IMR-90 (cell line): Measurements from ENCODE around the gene FRMPD4. TPM values are rescaled to one million over a fixed set of nuclear protein-coding genes. Genes with fewer than 3 reads are reported as not detected.

Experiments
- ATAC-seq: fragments of 200-7000 bp; cut with Tn5 transposase; 2 replicates; pipeline ENCODE4 v1.9.1; 2020; ENCODE audit warnings: low read depth, mild to moderate bottlenecking, moderate library complexity
- BruUV-seq: library from RNA; stranded (reverse); fragments of 400-500 nt; replicated peaks from 2 replicates; lab custom pipeline; 2021; lab: Mats Ljungman, UMichigan
- CTCF ChIA-PET: fragments of 300-600 bp; formaldehyde crosslinking; extraction: SDS; loops from one replicate; lab custom pipeline; 2021; ENCODE audit warnings: antibody characterized with exemption; lab: Yijun Ruan, JAX
- POLR2A ChIA-PET: fragments of 300-600 bp; sonication (Branson Sonifier 250); formaldehyde crosslinking; loops from one replicate; lab custom pipeline; 2022; ENCODE audit warnings: antibody characterized with exemption; ENCODE audit not compliant: unreplicated experiment; lab: Charles Lee
- DNase-seq: peaks from one replicate; pipeline ENCODE4 v3.0.0; 2013
- H2AFZ ChIP-seq: replicated peaks from 2 replicates; pipeline ENCODE3; 2013; ENCODE audit warnings: low read length, mild to moderate bottlenecking; ENCODE audit not compliant: poor library complexity
- H2AK5ac ChIP-seq: 2 replicates; pipeline ENCODE4 v1.6.1; 2013; ENCODE audit warnings: low read depth, low read length, inconsistent platforms
- H2AK9ac ChIP-seq: replicated peaks from 2 replicates; pipeline ENCODE3; 2013; ENCODE audit warnings: mild to moderate bottlenecking, low read depth, low read length, moderate library complexity; ENCODE audit not compliant: poor library complexity
- H2BK120ac ChIP-seq: 2 replicates; pipeline ENCODE4 v1.6.1; 2013; ENCODE audit warnings: low read depth, low read length, inconsistent platforms
- H2BK15ac ChIP-seq: 3 replicates; pipeline ENCODE4 v1.6.1; 2013; ENCODE audit warnings: low read depth, low read length, inconsistent platforms
- H2BK20ac ChIP-seq: 2 replicates; pipeline ENCODE4 v1.6.1; 2013; ENCODE audit warnings: low read depth, mild to moderate bottlenecking, inconsistent platforms, low read length, moderate library complexity
- H2BK5ac ChIP-seq: 2 replicates; pipeline ENCODE4 v1.6.1; 2013; ENCODE audit warnings: mild to moderate bottlenecking, low read depth, low read length, inconsistent platforms; ENCODE audit not compliant: poor library complexity, severe bottlenecking
- H3K14ac ChIP-seq: replicated peaks from 2 replicates; pipeline ENCODE4 v1.6.1; 2013; ENCODE audit warnings: low read depth, low read length, inconsistent platforms
- H3K18ac ChIP-seq: 2 replicates; pipeline ENCODE4 v1.6.1; 2013; ENCODE audit warnings: low read depth, low read length, control low read depth
- H3K23ac ChIP-seq: 2 replicates; pipeline ENCODE4 v1.6.1; 2013; ENCODE audit warnings: low read depth, low read length, inconsistent platforms
- H3K27ac ChIP-seq: 2 replicates; pipeline ENCODE4 v1.5.1; 2013; ENCODE audit warnings: mild to moderate bottlenecking, control low read depth, low read length; ENCODE audit not compliant: insufficient read depth
- H3K27me3 ChIP-seq: 2 replicates; pipeline ENCODE4 v1.6.1; 2013; ENCODE audit warnings: low read length; ENCODE audit not compliant: control insufficient read depth, insufficient read depth
- H3K36me3 ChIP-seq: 2 replicates; pipeline ENCODE4 v1.6.1; 2013; ENCODE audit warnings: low read length, mixed read lengths; ENCODE audit not compliant: control insufficient read depth, insufficient read depth
- H3K4ac ChIP-seq: 2 replicates; pipeline ENCODE4 v1.6.1; 2013; ENCODE audit warnings: low read depth, low read length, inconsistent platforms
- H3K4me1 ChIP-seq: 2 replicates; pipeline ENCODE4 v1.6.1; 2013; ENCODE audit warnings: low read length, mixed read lengths; ENCODE audit not compliant: control insufficient read depth, insufficient read depth
- H3K4me2 ChIP-seq: 2 replicates; pipeline ENCODE4 v1.6.1; 2013; ENCODE audit warnings: low read depth, mild to moderate bottlenecking, control low read depth, low read length, moderate library complexity
- H3K4me3 ChIP-seq: 2 replicates; pipeline ENCODE4 v1.5.1; 2013; ENCODE audit warnings: low read depth, mild to moderate bottlenecking, control low read depth, low read length, moderate library complexity; ENCODE audit not compliant: insufficient read depth
- H3K56ac ChIP-seq: 2 replicates; pipeline ENCODE4 v1.6.1; 2013; ENCODE audit warnings: low read length, inconsistent platforms; ENCODE audit not compliant: insufficient read depth; ENCODE audit errors: extremely low read depth
- H3K79me1 ChIP-seq, 2 experiments: 2 replicates each; pipeline ENCODE4 v1.6.1; 2013; ENCODE audit warnings: low read length in 2 of 2, inconsistent platforms in 1 of 2, low read depth in 1 of 2
- H3K9ac ChIP-seq: 2 replicates; pipeline ENCODE4 v1.6.1; 2013; ENCODE audit warnings: low read depth, low read length, control low read depth
- H3K9me1 ChIP-seq: 2 replicates; pipeline ENCODE4 v1.6.1; 2013; ENCODE audit warnings: low read length, inconsistent platforms; ENCODE audit not compliant: insufficient read depth
- H3K9me3 ChIP-seq: 2 replicates; pipeline ENCODE4 v1.6.1; 2013; ENCODE audit warnings: low read length; ENCODE audit not compliant: control insufficient read depth, insufficient read depth
- H4K20me1 ChIP-seq: 2 replicates; pipeline ENCODE4 v1.6.1; 2013; ENCODE audit warnings: low read length, inconsistent platforms; ENCODE audit not compliant: insufficient read depth
- H4K5ac ChIP-seq: 2 replicates; pipeline ENCODE4 v1.6.1; 2013; ENCODE audit warnings: mild to moderate bottlenecking, low read depth, low read length, control low read depth
- H4K8ac ChIP-seq, 2 experiments: 2 replicates each; pipeline ENCODE4 v1.6.1; 2013; ENCODE audit warnings: low read depth in 2 of 2, low read length in 2 of 2, control low read depth in 1 of 2, inconsistent platforms in 1 of 2
- H4K91ac ChIP-seq: 2 replicates; pipeline ENCODE4 v1.6.1; 2013; ENCODE audit warnings: low read depth, low read length, inconsistent platforms; ENCODE audit not compliant: insufficient read depth
- CEBPB ChIP-seq: IDR thresholded peaks from 2 replicates; pipeline ENCODE4 v1.6.1; 2012; ENCODE audit warnings: low read depth, low read length, improper control_type of control experiment
- CHD1 ChIP-seq: IDR thresholded peaks from 2 replicates; pipeline ENCODE4 v1.6.1; 2012; ENCODE audit warnings: low read depth, low read length, improper control_type of control experiment
- FOS ChIP-seq: fragments of 150-350 bp; IDR thresholded peaks from 2 replicates; pipeline ENCODE4 v1.6.1; 2016; ENCODE audit warnings: low read depth, low read length
- MAFK ChIP-seq: IDR thresholded peaks from 2 replicates; pipeline ENCODE4 v1.6.1; 2012; ENCODE audit warnings: low read depth, low read length, improper control_type of control experiment
- MAZ ChIP-seq: IDR thresholded peaks from 2 replicates; pipeline ENCODE4 v1.6.1; 2012; ENCODE audit warnings: low read depth, mild to moderate bottlenecking, low read length, improper control_type of control experiment, moderate library complexity, borderline replicate concordance
- MXI1 ChIP-seq: IDR thresholded peaks from 2 replicates; pipeline ENCODE4 v1.6.1; 2012; ENCODE audit warnings: low read depth, mild to moderate bottlenecking, low read length, moderate library complexity, borderline replicate concordance
- NFE2L2 ChIP-seq: fragments of 150-350 bp; IDR thresholded peaks from 2 replicates; pipeline ENCODE4 v1.6.1; 2016; ENCODE audit warnings: low read depth, mild to moderate bottlenecking, low read length
- POLR2A ChIP-seq: IDR thresholded peaks from 2 replicates; pipeline ENCODE4 v1.6.1; 2012; ENCODE audit warnings: mild to moderate bottlenecking, low read depth, low read length
- RAD21 ChIP-seq: IDR thresholded peaks from 2 replicates; pipeline ENCODE4 v1.6.1; 2012; ENCODE audit warnings: low read length, improper control_type of control experiment
- RCOR1 ChIP-seq: IDR thresholded peaks from 2 replicates; pipeline ENCODE4 v1.6.1; 2012; ENCODE audit warnings: mild to moderate bottlenecking, low read length, improper control_type of control experiment; ENCODE audit not compliant: insufficient replicate concordance
- USF2 ChIP-seq: fragments of 150-350 bp; IDR thresholded peaks from 2 replicates; pipeline ENCODE4 v1.6.1; 2017; ENCODE audit warnings: mild to moderate bottlenecking, antibody characterized with exemption, low read length, low read depth
- WGBS, 2 experiments: methylation state at CpG; one replicate each; pipeline versions ENCODE4 v1.1.5 to v1.1.7; 2013; ENCODE audit warnings: missing lambda C conversion rate in 2 of 2; ENCODE audit not compliant: insufficient read length in 1 of 2; ENCODE audit errors: extremely low coverage in 2 of 2; 5-methylcytosine and 5-hydroxymethylcytosine counted together
- dilution Hi-C: fragments of 300-500 bp; cut with HindIII; formaldehyde crosslinking; loops from one replicate; pipeline ENCODE4 v1.14.3; 2018; ENCODE audit warnings: low sequenced_read_pairs; ENCODE audit not compliant: unreplicated experiment
- in situ Hi-C: fragments of 300-500 bp; cut with MboI; formaldehyde crosslinking; loops from 3 replicates; pipeline ENCODE4 v1.14.3; 2019; ENCODE audit warnings: low sequenced_read_pairs, inconsistent platforms, mixed read lengths
- intact Hi-C: fragments of 100-400 bp; cut with micrococcal nuclease; formaldehyde crosslinking; loops from 2 replicates; pipeline ENCODE4 v1.10.0; 2022
- polyA plus RNA-seq, 3 experiments: library from polyadenylated mRNA; depleted of rRNA; stranded (reverse); fragments of >200 nt; gene quantifications; 2 replicates each; pipeline ENCODE4 v1.2.3, GENCODE V29; 2012; ENCODE audit warnings: low replicate concordance in 1 of 3
- total RNA-seq: library from RNA; depleted of rRNA; stranded (reverse); fragments of >200 nt; gene quantifications from 2 replicates; pipeline ENCODE4 v1.2.3, GENCODE V29; 2012
- TF ChIP-seq, protein P1 (sequence below): conservative IDR thresholded peaks from 2 replicates; pipeline ENCODE4 v1.5.1; 2012; ENCODE audit warnings: mild to moderate bottlenecking, low read depth, low read length, improper control_type of control experiment

Gene FRMPD4
- total and polyA plus RNA-seq, 2 of the 4 experiments (the other 2 are of a cell fraction), result 0.53 to 1.1 TPM

- POLR2A ChIA-PET, result no interaction called here
- dilution Hi-C loops (no loop called here), in situ Hi-C loops (no loop called here), intact Hi-C loops (no loop called here)
- Histone ChIP-seq H3K9ac (no peak overlapping the region), H3K23ac (no peak overlapping the region), H4K91ac (no peak overlapping the region), H2AK5ac (no peak overlapping the region), H3K4me2 (no peak overlapping the region), H3K79me1 (no peaks in the 10 kb centered on the region), H3K4me3 (no peak overlapping the region), H4K8ac (no peak overlapping the region), H3K27ac (no peak overlapping the region), H2AFZ (no peak overlapping the region), H2AK9ac (no peak overlapping the region), H3K9me3 (peaks cover 3% of the 10 kb centered on the region), H2BK20ac (no peak overlapping the region), H3K36me3 (no peaks in the 10 kb centered on the region), H2BK120ac (no peak overlapping the region), H3K9me1 (no peaks in the 10 kb centered on the region), H3K14ac (no peak overlapping the region), H3K18ac (no peak overlapping the region), H4K5ac (no peak overlapping the region; the same call in 1 of the 2 replicates), H2BK15ac (no peak overlapping the region), H3K56ac (no peak overlapping the region), H2BK5ac (no peak overlapping the region), H3K4ac (no peak overlapping the region), H3K27me3 (no peaks in the 10 kb centered on the region), H3K4me1 (no peaks in the 10 kb centered on the region), H4K20me1 (no peaks in the 10 kb centered on the region)
- ATAC-seq, result no peak; the same call in 1 of the 2 replicates
- DNase-seq, result no peak
- TF ChIP-seq MAZ, result no peak
- no peak for TF ChIP-seq MAFK
- no peak for TF ChIP-seq POLR2A
- peak; percentile 17; the same call in 1 of the 2 replicates for TF ChIP-seq RAD21
- TF ChIP-seq USF2, result no peak
- TF ChIP-seq CHD1, result no peak
- TF ChIP-seq, protein P1, sequence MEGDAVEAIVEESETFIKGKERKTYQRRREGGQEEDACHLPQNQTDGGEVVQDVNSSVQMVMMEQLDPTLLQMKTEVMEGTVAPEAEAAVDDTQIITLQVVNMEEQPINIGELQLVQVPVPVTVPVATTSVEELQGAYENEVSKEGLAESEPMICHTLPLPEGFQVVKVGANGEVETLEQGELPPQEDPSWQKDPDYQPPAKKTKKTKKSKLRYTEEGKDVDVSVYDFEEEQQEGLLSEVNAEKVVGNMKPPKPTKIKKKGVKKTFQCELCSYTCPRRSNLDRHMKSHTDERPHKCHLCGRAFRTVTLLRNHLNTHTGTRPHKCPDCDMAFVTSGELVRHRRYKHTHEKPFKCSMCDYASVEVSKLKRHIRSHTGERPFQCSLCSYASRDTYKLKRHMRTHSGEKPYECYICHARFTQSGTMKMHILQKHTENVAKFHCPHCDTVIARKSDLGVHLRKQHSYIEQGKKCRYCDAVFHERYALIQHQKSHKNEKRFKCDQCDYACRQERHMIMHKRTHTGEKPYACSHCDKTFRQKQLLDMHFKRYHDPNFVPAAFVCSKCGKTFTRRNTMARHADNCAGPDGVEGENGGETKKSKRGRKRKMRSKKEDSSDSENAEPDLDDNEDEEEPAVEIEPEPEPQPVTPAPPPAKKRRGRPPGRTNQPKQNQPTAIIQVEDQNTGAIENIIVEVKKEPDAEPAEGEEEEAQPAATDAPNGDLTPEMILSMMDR, result 0 out of 2 replicates have a peak, but pooled peaks have one; percentile 14
- TF ChIP-seq MXI1, result no peak
- no peak for TF ChIP-seq RCOR1
- TF ChIP-seq NFE2L2, result no peak
- no peak for TF ChIP-seq FOS
- no peak for TF ChIP-seq CEBPB
- no TSS peak for BruUV-seq
- CTCF ChIA-PET, result interaction anchor here (1.0 to 1.5 kb wide), 2 partner anchors 9 to 10 kb away, joined by 3 read pairs; no protein-coding TSS in a partner anchor
- no CpG with 5 or more reads among the region's 5 CpGs for WGBS, 2 experiments
Observed at GRCh38 chrX:12319003-12319519, 180.8 kb downstream of the FRMPD4 start.
